Breast epithelium (tissue), 4 donors: ENCODE measurements around the gene PLXNC1. TPM values are rescaled to one million over a fixed set of nuclear protein-coding genes. Genes with fewer than 3 reads are reported as not detected.

Experiments
- DNase-seq, 2 donors: peaks; one replicate each; pipeline ENCODE4 v3.0.0-alpha.2; 2019; ENCODE audit warnings: low spot score in 2 of 2
- H3K27ac ChIP-seq, 2 donors: fragments of 200-600 bp; sonication (generic) in 1 of 2; one replicate each; pipeline ENCODE4 v1.5.1; 2016 to 2019; ENCODE audit warnings: mild to moderate bottlenecking in 1 of 2
- H3K27me3 ChIP-seq, 2 donors: fragments of 200-600 bp; sonication (generic) in 1 of 2; one replicate each; pipeline versions ENCODE4 v1.5.1 to v1.6.0; 2017 to 2019; ENCODE audit warnings: control low read depth in 1 of 2, mild to moderate bottlenecking in 1 of 2
- H3K36me3 ChIP-seq: fragments of 200-600 bp; one replicate; pipeline ENCODE4 v1.5.1; 2019
- H3K4me1 ChIP-seq, 2 donors: fragments of 200-600 bp; sonication (generic); one replicate each; pipeline ENCODE4 v1.5.1; 2016 to 2019; ENCODE audit warnings: control low read depth in 1 of 2
- H3K4me3 ChIP-seq, 3 donors: fragments of 200-600 bp; sonication (generic); 1 replicate in 2 of 3; 2 replicates in 1 of 3; pipeline ENCODE4 v1.5.1; 2016 to 2019; ENCODE audit warnings: mild to moderate bottlenecking in 3 of 3, moderate library complexity in 2 of 3
- H3K9me3 ChIP-seq, 2 donors: fragments of 200-600 bp; sonication (generic) in 1 of 2; one replicate each; pipeline ENCODE4 v1.5.1; 2016 to 2019; ENCODE audit warnings: control low read depth in 1 of 2
- POLR2A ChIP-seq: fragments of 450-650 bp; IDR thresholded peaks from one replicate; pipeline ENCODE4 v1.6.1; 2016; ENCODE audit warnings: antibody characterized with exemption, mild to moderate bottlenecking, moderate library complexity
- POLR2AphosphoS5 ChIP-seq, 3 donors: sonication (generic); formaldehyde crosslinking; IDR thresholded peaks; one replicate each; pipeline ENCODE4 v1.6.1; 2017; ENCODE audit warnings: antibody characterized with exemption in 3 of 3
- intact Hi-C: fragments of 100-400 bp; cut with DNase I; formaldehyde crosslinking; loops from one replicate; pipeline ENCODE4 v1.15.1; 2023; ENCODE audit warnings: low total_unique reads
- total RNA-seq, 3 donors: library from RNA; depleted of rRNA; stranded (reverse); fragments of >200 nt; gene quantifications; one replicate each; pipeline ENCODE4 v1.1.0, GENCODE V29; 2016
- TF ChIP-seq, protein P1 (sequence below), 3 donors: fragments of 450-650 bp; IDR thresholded peaks; one replicate each; pipeline ENCODE4 v1.5.1; 2016 to 2017; ENCODE audit warnings: antibody characterized with exemption in 3 of 3, mild to moderate bottlenecking in 3 of 3, moderate library complexity in 3 of 3

PLXNC1 gene
- total RNA-seq, 3 donors from 2014 or later: 7.5 to 21.4 (median 8.2) TPM

DNA sequence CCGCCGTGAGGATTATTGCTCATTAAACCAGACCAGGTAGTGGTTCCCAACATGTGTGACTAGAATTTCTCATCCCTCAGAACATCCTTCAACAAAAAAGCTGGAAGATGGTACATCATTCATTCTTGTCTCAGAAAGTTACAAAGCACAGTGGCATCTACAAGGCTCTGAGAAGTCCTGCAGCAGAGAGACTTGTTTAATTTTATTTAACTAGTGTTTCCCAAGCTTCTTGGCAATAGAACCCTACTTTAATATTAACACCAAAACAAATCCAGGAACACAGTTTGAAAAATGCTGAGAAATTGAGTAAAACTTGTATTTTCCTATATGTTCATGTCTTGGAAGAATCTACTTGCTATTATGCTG lies 54.8 kb downstream of the PLXNC1 start:
- DNase-seq: no peak
- no peak for TF ChIP-seq POLR2AphosphoS5 (IDR thresholded peaks at IDR 0.05)
- no peak for TF ChIP-seq POLR2A
- TF ChIP-seq, protein P1, sequence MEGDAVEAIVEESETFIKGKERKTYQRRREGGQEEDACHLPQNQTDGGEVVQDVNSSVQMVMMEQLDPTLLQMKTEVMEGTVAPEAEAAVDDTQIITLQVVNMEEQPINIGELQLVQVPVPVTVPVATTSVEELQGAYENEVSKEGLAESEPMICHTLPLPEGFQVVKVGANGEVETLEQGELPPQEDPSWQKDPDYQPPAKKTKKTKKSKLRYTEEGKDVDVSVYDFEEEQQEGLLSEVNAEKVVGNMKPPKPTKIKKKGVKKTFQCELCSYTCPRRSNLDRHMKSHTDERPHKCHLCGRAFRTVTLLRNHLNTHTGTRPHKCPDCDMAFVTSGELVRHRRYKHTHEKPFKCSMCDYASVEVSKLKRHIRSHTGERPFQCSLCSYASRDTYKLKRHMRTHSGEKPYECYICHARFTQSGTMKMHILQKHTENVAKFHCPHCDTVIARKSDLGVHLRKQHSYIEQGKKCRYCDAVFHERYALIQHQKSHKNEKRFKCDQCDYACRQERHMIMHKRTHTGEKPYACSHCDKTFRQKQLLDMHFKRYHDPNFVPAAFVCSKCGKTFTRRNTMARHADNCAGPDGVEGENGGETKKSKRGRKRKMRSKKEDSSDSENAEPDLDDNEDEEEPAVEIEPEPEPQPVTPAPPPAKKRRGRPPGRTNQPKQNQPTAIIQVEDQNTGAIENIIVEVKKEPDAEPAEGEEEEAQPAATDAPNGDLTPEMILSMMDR (IDR thresholded peaks at IDR 0.05): no peak
- H3K9me3 ChIP-seq: no peaks in the 10 kb centered on the region
- no peaks in the 10 kb centered on the region for H3K36me3 ChIP-seq
- no peak overlapping the region for H3K4me3 ChIP-seq
- intact Hi-C loops: no loop called here
- H3K27me3 ChIP-seq: no peaks in the 10 kb centered on the region
- H3K27ac ChIP-seq: no peak overlapping the region
- H3K4me1 ChIP-seq: no peaks in the 10 kb centered on the region

- H3K9me3 ChIP-seq: no peaks in the 10 kb centered on the region
- H3K27ac ChIP-seq: no peak overlapping the region
- no peak overlapping the region for H3K4me3 ChIP-seq
- intact Hi-C loops: no loop called here
- H3K36me3 ChIP-seq: no peaks in the 10 kb centered on the region
- no peaks in the 10 kb centered on the region for H3K4me1 ChIP-seq
- no peak for DNase-seq
- H3K27me3 ChIP-seq: no peaks in the 10 kb centered on the region
- TF ChIP-seq, protein P1 (IDR thresholded peaks at IDR 0.05): no peak
Observed at GRCh38 chr12:94203796-94204195, 55.4 kb downstream of the PLXNC1 start.

- peak overlapping the region in 1 of 2 donors; percentile 12 for H3K27ac ChIP-seq
- DNase-seq: no peak
- no peak for TF ChIP-seq POLR2AphosphoS5 (IDR thresholded peaks at IDR 0.05)
- intact Hi-C loops: no loop called here
- no peaks in the 10 kb centered on the region for H3K27me3 ChIP-seq
- no peaks in the 10 kb centered on the region for H3K9me3 ChIP-seq
- no peaks in the 10 kb centered on the region for H3K36me3 ChIP-seq
- no peaks in the 10 kb centered on the region for H3K4me1 ChIP-seq
- H3K4me3 ChIP-seq: no peak overlapping the region
Observed at GRCh38 chr12:94204499-94205247, 56.3 kb downstream of the PLXNC1 start.

- Histone ChIP-seq H3K9me3 (no peaks in the 10 kb centered on the region), H3K4me1 (no peaks in the 10 kb centered on the region), H3K27me3 (no peaks in the 10 kb centered on the region), H3K36me3 (no peaks in the 10 kb centered on the region), H3K27ac (no peak overlapping the region), H3K4me3 (no peak overlapping the region)
- intact Hi-C loops: no loop called here
- DNase-seq: no peak
- TF ChIP-seq, protein P1 (IDR thresholded peaks at IDR 0.05): no peak
- no peak for TF ChIP-seq POLR2A
- TF ChIP-seq POLR2AphosphoS5 (IDR thresholded peaks at IDR 0.05): no peak
Observed at GRCh38 chr12:94205822-94206221, 57.4 kb downstream of the PLXNC1 start.

- no peak overlapping the region for H3K27ac ChIP-seq
- intact Hi-C loops: no loop called here
- TF ChIP-seq POLR2AphosphoS5 (IDR thresholded peaks at IDR 0.05): no peak
- TF ChIP-seq, protein P1 (IDR thresholded peaks at IDR 0.05): no peak
- no peak for TF ChIP-seq POLR2A
Observed at GRCh38 chr12:94206886-94207285, 58.5 kb downstream of the PLXNC1 start.

More at GRCh38 chr12:94206886-94207285, 58.5 kb downstream of the PLXNC1 start:
- H3K27me3 ChIP-seq: no peaks in the 10 kb centered on the region
- no peak overlapping the region for H3K4me3 ChIP-seq
- no peaks in the 10 kb centered on the region for H3K4me1 ChIP-seq
- DNase-seq: no peak
- H3K36me3 ChIP-seq: no peaks in the 10 kb centered on the region
- no peaks in the 10 kb centered on the region for H3K9me3 ChIP-seq
